ENCODE results near the gene TAF6L.

The TAF6L gene

DNA sequence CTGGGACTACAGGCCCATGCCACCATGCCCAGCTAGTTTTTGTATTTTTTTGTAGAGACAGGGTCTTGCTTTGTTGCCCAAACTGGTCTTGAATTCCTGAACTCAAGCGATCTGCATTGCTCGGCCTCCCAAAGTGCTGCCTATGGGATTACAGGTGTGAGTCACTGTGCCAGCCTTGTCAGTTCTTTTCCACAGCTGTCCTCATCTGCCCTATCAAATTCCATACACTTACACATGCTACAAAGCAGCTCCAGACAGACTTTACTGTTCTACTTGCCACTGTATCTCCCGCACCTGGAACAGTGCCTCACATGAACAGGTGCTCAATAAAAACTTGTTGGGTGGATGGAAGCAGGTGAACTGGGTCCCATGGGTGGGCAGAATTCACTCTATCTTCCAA, 52.5 kb downstream of the TAF6L start:
- TF ChIP-seq, protein P1, sequence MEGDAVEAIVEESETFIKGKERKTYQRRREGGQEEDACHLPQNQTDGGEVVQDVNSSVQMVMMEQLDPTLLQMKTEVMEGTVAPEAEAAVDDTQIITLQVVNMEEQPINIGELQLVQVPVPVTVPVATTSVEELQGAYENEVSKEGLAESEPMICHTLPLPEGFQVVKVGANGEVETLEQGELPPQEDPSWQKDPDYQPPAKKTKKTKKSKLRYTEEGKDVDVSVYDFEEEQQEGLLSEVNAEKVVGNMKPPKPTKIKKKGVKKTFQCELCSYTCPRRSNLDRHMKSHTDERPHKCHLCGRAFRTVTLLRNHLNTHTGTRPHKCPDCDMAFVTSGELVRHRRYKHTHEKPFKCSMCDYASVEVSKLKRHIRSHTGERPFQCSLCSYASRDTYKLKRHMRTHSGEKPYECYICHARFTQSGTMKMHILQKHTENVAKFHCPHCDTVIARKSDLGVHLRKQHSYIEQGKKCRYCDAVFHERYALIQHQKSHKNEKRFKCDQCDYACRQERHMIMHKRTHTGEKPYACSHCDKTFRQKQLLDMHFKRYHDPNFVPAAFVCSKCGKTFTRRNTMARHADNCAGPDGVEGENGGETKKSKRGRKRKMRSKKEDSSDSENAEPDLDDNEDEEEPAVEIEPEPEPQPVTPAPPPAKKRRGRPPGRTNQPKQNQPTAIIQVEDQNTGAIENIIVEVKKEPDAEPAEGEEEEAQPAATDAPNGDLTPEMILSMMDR (IDR thresholded peaks at IDR 0.05): no peak

DNA sequence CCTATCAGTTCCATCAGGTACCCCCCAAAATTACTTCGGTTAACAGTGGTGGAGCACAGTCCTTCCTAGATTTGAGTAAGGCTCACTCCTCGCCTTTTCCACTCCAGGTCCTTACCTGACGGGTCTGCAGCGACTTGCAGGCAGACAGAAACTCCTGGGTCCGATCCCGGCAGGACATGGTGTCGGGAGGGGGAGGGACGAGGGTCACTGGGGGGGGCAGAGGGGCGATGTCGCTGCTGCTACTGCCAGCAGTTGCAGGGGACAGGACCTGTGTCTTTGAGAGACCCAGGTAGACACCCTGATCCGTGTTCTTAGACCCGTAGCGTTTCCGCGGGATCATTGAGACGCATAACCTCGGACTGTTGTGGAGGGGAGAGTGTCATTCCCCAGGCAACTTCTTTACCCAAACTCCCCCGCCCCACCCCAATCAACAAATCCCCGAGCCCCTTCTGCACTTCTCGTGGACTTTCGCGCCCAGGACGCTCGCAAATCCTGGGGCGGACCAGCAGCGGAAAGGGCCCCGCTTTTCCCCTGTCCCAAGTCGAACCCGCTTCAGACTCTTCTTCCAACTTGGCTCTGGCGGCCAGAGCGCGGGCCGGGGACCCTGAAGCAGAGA, 59.8 kb downstream of the TAF6L start:
- TF ChIP-seq, protein P1 (IDR thresholded peaks at IDR 0.05): no peak

DNA sequence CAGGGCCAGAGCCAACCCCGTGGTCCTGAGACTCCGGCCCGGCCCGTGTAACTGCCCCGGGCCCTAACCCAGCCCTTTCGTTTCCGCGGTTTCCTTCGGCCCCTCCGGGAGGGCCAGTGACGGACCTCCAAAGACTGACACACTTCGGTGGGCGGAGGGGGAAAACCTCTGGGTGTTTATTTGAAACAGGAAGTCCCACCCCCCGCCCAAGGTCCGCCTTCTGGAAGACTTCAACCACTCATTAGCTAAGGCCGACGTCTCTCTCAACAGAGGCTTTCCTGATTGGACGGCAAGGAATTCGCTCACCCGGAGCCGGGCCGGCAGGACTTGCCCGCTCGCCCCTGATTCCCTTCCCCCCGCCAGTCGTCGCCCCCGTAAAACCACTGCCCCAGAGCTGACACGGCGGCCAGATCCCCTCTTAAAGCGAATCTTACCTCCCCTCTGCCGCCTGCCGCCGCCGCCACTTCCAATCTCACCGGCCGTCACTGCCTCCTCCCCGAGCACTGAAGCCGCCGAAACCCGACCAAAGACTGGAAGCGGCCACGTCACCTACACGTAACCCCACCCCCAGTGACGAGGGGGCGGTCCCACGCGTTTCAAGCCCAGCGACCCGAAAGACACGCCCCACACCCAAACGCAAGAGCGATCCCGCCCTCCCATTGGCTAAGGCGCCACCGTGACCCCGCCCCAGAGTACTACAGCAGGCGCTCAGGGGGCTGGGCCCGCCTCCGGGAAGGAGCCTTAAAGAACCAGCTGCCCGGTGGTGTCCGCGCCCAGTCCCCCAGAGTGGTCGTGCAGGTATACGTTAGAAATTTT, 60.5 kb downstream of the TAF6L start, which contains the start of gene STX5:
Gene STX5 (minus strand): TSS at position 532 of the 816 bp plus-strand sequence. CDS start 808 bp downstream, outside the sequence.
- TF ChIP-seq, protein P1 (IDR thresholded peaks at IDR 0.05): no peak

DNA sequence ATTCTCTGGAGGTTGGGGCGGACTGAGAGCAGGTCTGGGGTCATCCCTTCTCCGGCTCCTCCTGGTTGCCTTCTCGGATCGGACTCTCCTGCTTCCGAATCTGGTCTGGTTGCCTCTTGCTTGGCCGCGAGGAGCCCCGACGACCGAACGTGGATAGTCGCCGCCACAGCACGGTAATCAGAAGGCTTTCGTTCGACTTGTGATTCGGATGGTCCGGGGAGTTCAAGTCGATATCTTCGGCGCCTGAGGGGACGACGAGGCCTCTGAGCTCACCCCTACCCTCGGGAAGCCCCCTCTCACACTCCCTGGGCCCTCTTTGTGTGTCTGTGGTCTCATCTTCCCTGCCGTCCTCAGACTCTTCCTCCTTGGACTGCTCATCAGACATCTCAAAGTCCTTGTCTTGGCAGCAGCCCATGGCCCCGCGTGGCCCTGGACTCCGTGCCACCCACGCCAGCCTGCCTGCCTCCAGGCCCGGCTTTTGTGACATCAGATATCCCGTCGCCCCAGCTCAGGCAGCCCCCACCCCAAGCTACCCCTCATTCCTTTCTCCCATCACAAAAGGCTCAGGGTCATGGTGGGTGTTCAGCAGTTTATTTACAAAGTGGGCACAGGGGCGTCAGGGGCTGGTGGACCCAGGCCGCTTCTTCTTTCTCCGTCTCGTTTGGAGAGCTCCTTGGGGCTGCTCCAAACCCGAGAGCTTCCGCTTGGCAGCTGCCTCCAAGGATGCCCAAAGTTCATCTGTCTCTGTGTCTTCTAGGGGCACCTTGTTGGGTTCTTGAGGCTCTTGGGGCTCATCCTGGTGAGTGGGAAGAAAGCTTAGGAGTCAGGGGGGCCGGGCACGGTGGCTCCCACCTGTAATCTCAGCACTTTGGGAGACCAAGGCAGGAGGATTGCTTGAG, 61.4 kb downstream of the TAF6L start, which contains the start of gene TEX54:
Gene TEX54 (minus strand): TSS at position 506 of the 899 bp plus-strand sequence.
- TF ChIP-seq, protein P1 (IDR thresholded peaks at IDR 0.05): no peak

- TF ChIP-seq, protein P1 (IDR thresholded peaks at IDR 0.05): no peak
These were observed 64.1 kb downstream of the TAF6L start for GRCh38 chr11:62835336-62835735.
